Heart right ventricle (tissue), 16 donors: Measurements from ENCODE around the gene SF1. TPM values are rescaled to one million over a fixed set of nuclear protein-coding genes. Genes with fewer than 3 reads are reported as not detected.

Source experiments
- ATAC-seq, 8 donors: fragments of 200-7000 bp; cut with Tn5 transposase; one replicate each; pipeline ENCODE4 v1.9.1; 2020; ENCODE audit warnings: mild to moderate bottlenecking in 8 of 8, moderate library complexity in 8 of 8, moderate number of reproducible peaks in 1 of 8
- DNase-seq, 2 donors: peaks; one replicate each; pipeline ENCODE4 v3.0.0-alpha.2; 2020
- H3K27ac ChIP-seq, 10 donors: fragments of 200-600 bp; sonication (generic) in 2 of 10; one replicate each; pipeline versions ENCODE4 v1.5.0 to v1.8.0; 2020 to 2022; ENCODE audit warnings: mild to moderate bottlenecking in 3 of 10
- H3K27me3 ChIP-seq, 7 donors: fragments of 200-600 bp; one replicate each; pipeline ENCODE4 v1.8.0; 2021 to 2022; ENCODE audit warnings: mild to moderate bottlenecking in 2 of 7
- H3K36me3 ChIP-seq, 9 donors: fragments of 200-600 bp; sonication (generic) in 1 of 9; one replicate each; pipeline versions ENCODE4 v1.5.0 to v1.8.0; 2020 to 2022; ENCODE audit warnings: mild to moderate bottlenecking in 2 of 9
- H3K4me1 ChIP-seq, 9 donors: fragments of 200-600 bp; sonication (generic) in 1 of 9; one replicate each; pipeline versions ENCODE4 v1.5.0 to v1.8.0; 2020 to 2022; ENCODE audit warnings: mild to moderate bottlenecking in 4 of 9
- H3K4me3 ChIP-seq, 10 donors: fragments of 200-600 bp; sonication (generic) in 2 of 10; one replicate each; pipeline versions ENCODE4 v1.5.0 to v1.8.0; 2020 to 2022; ENCODE audit warnings: mild to moderate bottlenecking in 7 of 10, moderate library complexity in 2 of 10
- H3K9me3 ChIP-seq, 11 donors: fragments of 200-600 bp in 10 of 11; sonication (generic) in 2 of 11; one replicate each; pipeline versions ENCODE4 v1.5.0 to v1.8.0; 2013 to 2022; ENCODE audit warnings: mild to moderate bottlenecking in 2 of 11, control low read depth in 1 of 11, moderate library complexity in 1 of 11
- WGBS, 2 donors: extraction: QIAGEN DNeasy Blood & Tissue Kit; methylation state at CpG; one replicate each; pipeline ENCODE4 v1.1.7; 2013; ENCODE audit warnings: inconsistent platforms in 1 of 2; 5-methylcytosine and 5-hydroxymethylcytosine counted together
- intact Hi-C, 10 donors: fragments of 100-400 bp; cut with DNase I; formaldehyde crosslinking; loops; one replicate each; pipeline versions ENCODE4 v1.11.1 to v1.14.2; 2022
- polyA plus RNA-seq, 2 donors: library from polyadenylated mRNA; stranded (reverse); fragments of 200-250 nt; gene quantifications; one replicate each; pipeline ENCODE4 v1.2.3, GENCODE V29; 2013
- total RNA-seq, 10 donors: library from RNA; stranded (reverse); fragmentation: NEBNext Ultra II Directional in 3 of 10; extraction: Animal tissue kit (Norgen Biotek cat#: 25700) in 3 of 10; gene quantifications; one replicate each; pipeline versions ENCODE4 v1.2.1 to v1.2.4, GENCODE V29; 2021 to 2023
- TF ChIP-seq, protein P1 (sequence below), 9 donors: fragments of 200-600 bp; sonication (generic) in 2 of 9; IDR thresholded peaks; one replicate each; pipeline versions ENCODE4 v1.5.0 to v1.8.0; 2021 to 2022; ENCODE audit warnings: antibody characterized with exemption in 9 of 9, mild to moderate bottlenecking in 5 of 9, moderate library complexity in 1 of 9
- donor health status: Arrhythmogenic right ventricular cardiomyopathy.
- donor health status: ischemic (EF 13 %, LVEDD 7.1; RV severe dilation, severe dysfunction).
- donor health status: healthy with polysubstance abuse.
- donor health status: DM: no; HTN: yes; CAD: no.
- donor health status: DM: no; HTN: no; CAD: no.
- donor health status: ischemic (EF 25% LVEDD 6.9; RV normal size, moderate dysfunction).
- donor health status: ischemic (EF 25% LVEDD 5.7; RV mildly dilated, moderate dysfunction).
- donor health status: healthy.
- donor health status: DM: yes; HTN: yes; CAD: no.
- donor health status: Ischemic cardiomyopathy.
- donor health status: ischemic (EF 35%, LVEDD 5.7; RV mildly dilated, moderate dysfunction).
- donor health status: nonischemic (EF 11% LVEDD 7.7; RV severe dilation, severe dysfunction).
- donor health status: DM: yes; HTN: yes; CAD: no.
- donor health status: PGD.
- donor health status: ischemic (EF 29% LVEDD 5.4; RV normal size, mild dysfunction).
- donor health status: nonischemic (EF 23%, LVEDD 6.1; RV moderate dilation, normal function).

Gene SF1
- total and polyA plus RNA-seq, 12 donors = 45.6 to 201 (median 160) TPM

- H3K27me3 ChIP-seq = no peaks in the 10 kb centered on the region
- ATAC-seq (peak in 1 of 8 donors; percentile 6), DNase-seq (no peak)
- no peak overlapping the region for H3K4me3 ChIP-seq
- H3K9me3 ChIP-seq = no peaks in the 10 kb centered on the region
- WGBS, 2 donors = 88 to 92% methylated on average over 9 of the region's 9 CpGs
- TF ChIP-seq, protein P1, sequence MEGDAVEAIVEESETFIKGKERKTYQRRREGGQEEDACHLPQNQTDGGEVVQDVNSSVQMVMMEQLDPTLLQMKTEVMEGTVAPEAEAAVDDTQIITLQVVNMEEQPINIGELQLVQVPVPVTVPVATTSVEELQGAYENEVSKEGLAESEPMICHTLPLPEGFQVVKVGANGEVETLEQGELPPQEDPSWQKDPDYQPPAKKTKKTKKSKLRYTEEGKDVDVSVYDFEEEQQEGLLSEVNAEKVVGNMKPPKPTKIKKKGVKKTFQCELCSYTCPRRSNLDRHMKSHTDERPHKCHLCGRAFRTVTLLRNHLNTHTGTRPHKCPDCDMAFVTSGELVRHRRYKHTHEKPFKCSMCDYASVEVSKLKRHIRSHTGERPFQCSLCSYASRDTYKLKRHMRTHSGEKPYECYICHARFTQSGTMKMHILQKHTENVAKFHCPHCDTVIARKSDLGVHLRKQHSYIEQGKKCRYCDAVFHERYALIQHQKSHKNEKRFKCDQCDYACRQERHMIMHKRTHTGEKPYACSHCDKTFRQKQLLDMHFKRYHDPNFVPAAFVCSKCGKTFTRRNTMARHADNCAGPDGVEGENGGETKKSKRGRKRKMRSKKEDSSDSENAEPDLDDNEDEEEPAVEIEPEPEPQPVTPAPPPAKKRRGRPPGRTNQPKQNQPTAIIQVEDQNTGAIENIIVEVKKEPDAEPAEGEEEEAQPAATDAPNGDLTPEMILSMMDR (IDR thresholded peaks at IDR 0.05) = no peak
- H3K36me3 ChIP-seq = peaks cover 0 to 83% (median 0%) of the 10 kb centered on the region in 9 donors
- H3K27ac ChIP-seq = no peak overlapping the region
- intact Hi-C loops = no loop called here
- no peaks in the 10 kb centered on the region for H3K4me1 ChIP-seq
Observed at GRCh38 chr11:64735725-64736259, 42.5 kb downstream of the SF1 start.

GRCh38 chr11:64734811-64735724 is 43.3 kb downstream of the SF1 start:
- ATAC-seq = peak in 3 of 8 donors; percentile 35 to 70 (median 57)
- WGBS, 2 donors = 82% methylated on average over 23 of the region's 23 CpGs
- no peak for DNase-seq
- Histone ChIP-seq H3K4me1 (peaks cover 0 to 2% (median 0%) of the 10 kb centered on the region in 9 donors), H3K9me3 (no peaks in the 10 kb centered on the region), H3K27me3 (no peaks in the 10 kb centered on the region), H3K4me3 (no peak overlapping the region), H3K36me3 (peaks cover 0 to 86% (median 0%) of the 10 kb centered on the region in 9 donors), H3K27ac (no peak overlapping the region)
- intact Hi-C loops = no loop called here
- TF ChIP-seq, protein P1 (IDR thresholded peaks at IDR 0.05) = no peak

DNA sequence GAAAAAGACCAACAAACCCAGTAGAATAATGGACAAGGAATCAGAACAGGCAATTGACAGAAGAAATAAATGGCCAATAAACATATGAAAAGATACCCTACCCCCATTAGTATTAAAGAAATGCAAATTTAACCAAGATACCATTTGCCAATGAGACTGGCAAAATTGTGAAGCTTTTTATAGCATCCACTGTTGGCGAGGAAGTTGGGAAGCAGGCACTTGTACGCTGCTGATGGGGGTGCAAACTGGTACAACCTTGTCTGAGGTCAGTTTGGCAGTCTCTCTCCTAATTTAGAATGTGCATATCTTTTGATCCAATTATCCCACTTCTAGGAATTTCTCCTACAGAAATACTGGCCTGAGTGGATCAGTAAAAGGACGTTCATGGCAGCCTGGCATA is 46.7 kb downstream of the SF1 start:
- intact Hi-C loops = no loop called here
- no peak overlapping the region for H3K27ac ChIP-seq
- TF ChIP-seq, protein P1 (IDR thresholded peaks at IDR 0.05) = no peak
- H3K27me3 ChIP-seq = no peaks in the 10 kb centered on the region
- no peak for ATAC-seq
- no peak for DNase-seq
- 65 to 82% methylated on average over 3 of the region's 3 CpGs for WGBS, 2 donors
- H3K36me3 ChIP-seq = peaks cover 0 to 79% (median 0%) of the 10 kb centered on the region in 9 donors
- H3K4me1 ChIP-seq = peaks cover 0 to 4% (median 0%) of the 10 kb centered on the region in 9 donors
- H3K4me3 ChIP-seq = no peak overlapping the region
- no peaks in the 10 kb centered on the region for H3K9me3 ChIP-seq

- DNase-seq (peak in 1 of 2 donors; percentile 45), ATAC-seq (peak in 7 of 8 donors; percentile 23 to 77 (median 49))
- intact Hi-C loops = loop anchor here in 1 of 10 donors (5.0 kb wide), 1 partner anchor 43 kb away; no protein-coding TSS in a partner anchor
- H3K36me3 ChIP-seq = peaks cover 0 to 63% (median 0%) of the 10 kb centered on the region in 9 donors
- H3K4me3 ChIP-seq = no peak overlapping the region
- H3K27ac ChIP-seq = no peak overlapping the region
- H3K9me3 ChIP-seq = no peaks in the 10 kb centered on the region
- peaks cover 0 to 4% (median 0%) of the 10 kb centered on the region in 9 donors for H3K4me1 ChIP-seq
- TF ChIP-seq, protein P1 (IDR thresholded peaks at IDR 0.05) = no peak
- WGBS, 2 donors = 39 to 42% methylated on average over 21 of the region's 21 CpGs
- no peaks in the 10 kb centered on the region for H3K27me3 ChIP-seq
Observed at GRCh38 chr11:64729851-64730382, 48.4 kb downstream of the SF1 start.
